MG63 (cell line): ENCODE data around the gene LPP. TPM values are rescaled to one million over a fixed set of nuclear protein-coding genes. Genes with fewer than 3 reads are reported as not detected.

Experiments used
- DNase-seq: peaks from one replicate; pipeline ENCODE4 v3.0.0-alpha.2; 2020
- H3K27me3 ChIP-seq: fragments of 250-450 bp; sonication (Bioruptor Pico); 2 replicates; pipeline ENCODE4 v1.5.1; 2020; ENCODE audit warnings: mild to moderate bottlenecking, moderate library complexity
- H3K36me3 ChIP-seq: fragments of 250-450 bp; sonication (Bioruptor Pico); 2 replicates; pipeline ENCODE4 v1.5.1; 2020; ENCODE audit warnings: mild to moderate bottlenecking, moderate library complexity
- H3K4me3 ChIP-seq: fragments of 250-450 bp; sonication (Bioruptor Pico); 2 replicates; pipeline ENCODE4 v1.5.1; 2020; ENCODE audit warnings: mild to moderate bottlenecking, moderate library complexity
- H3K9me3 ChIP-seq: fragments of 250-450 bp; sonication (Bioruptor Pico); 2 replicates; pipeline ENCODE4 v1.5.1; 2020; ENCODE audit warnings: mild to moderate bottlenecking, moderate library complexity
- total RNA-seq: library from RNA; depleted of rRNA; stranded (reverse); fragments of >200 nt; shearing (Covaris generic); gene quantifications from 2 replicates; pipeline ENCODE4 v1.2.3, GENCODE V29; 2014; ENCODE audit warnings: low replicate concordance; rRNA removed

LPP gene, protein sequence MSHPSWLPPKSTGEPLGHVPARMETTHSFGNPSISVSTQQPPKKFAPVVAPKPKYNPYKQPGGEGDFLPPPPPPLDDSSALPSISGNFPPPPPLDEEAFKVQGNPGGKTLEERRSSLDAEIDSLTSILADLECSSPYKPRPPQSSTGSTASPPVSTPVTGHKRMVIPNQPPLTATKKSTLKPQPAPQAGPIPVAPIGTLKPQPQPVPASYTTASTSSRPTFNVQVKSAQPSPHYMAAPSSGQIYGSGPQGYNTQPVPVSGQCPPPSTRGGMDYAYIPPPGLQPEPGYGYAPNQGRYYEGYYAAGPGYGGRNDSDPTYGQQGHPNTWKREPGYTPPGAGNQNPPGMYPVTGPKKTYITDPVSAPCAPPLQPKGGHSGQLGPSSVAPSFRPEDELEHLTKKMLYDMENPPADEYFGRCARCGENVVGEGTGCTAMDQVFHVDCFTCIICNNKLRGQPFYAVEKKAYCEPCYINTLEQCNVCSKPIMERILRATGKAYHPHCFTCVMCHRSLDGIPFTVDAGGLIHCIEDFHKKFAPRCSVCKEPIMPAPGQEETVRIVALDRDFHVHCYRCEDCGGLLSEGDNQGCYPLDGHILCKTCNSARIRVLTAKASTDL
- 7.9 and 14.2 TPM in 2 replicates for total RNA-seq

DNA sequence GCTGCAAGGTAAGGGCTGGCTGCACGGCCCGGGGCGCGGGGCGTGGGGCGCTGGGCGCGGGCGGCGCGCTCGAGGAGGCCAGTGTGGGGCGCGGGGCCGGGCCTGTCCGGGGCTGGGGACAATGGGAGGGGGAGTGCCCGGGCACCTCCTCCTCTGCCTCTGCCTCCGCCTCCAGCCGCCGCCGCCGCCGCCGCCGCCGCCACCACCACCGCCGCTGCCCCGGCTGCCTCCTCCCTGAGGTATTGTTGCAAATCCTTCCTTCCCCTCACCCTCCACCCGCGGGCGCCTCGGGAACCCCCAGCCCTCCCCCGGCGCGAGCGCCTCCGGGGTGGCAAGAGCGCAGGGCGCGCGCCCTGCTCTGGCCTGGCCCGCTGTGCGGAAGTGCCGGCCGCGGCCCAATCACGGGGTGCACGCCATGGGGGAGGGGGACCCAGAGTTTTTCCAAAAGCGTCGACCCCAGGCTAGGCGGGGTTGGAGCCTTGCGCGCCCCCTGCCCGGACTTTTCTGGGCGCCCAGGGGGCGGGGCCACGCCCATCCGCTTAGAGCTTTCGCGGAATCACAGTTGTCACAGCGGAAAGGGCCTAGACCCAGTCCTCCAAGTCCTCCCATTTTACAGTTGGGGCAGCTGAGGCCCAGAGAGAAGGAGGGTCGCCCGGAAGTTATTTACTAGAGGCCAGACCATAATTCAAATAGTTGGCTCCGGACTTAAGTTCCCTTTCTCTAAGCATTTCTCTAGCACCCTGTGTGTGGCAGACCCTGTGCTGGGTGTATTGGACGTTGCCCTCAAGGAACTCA is at the start of gene LPP:
TSS of gene LPP (plus strand) at position 144 of the 795 bp plus-strand sequence. CDS start 251,964 bp downstream, outside the sequence.
- Histone ChIP-seq H3K4me3 (peak within 1 kb of the TSS; percentile 65), H3K9me3 (no peaks in the 10 kb centered on the region), H3K27me3 (no peaks in the 10 kb centered on the region), H3K36me3 (no peaks in the 10 kb centered on the region; the same call in 1 of the 2 replicates)
- DNase-seq = peak; percentile 90

DNA sequence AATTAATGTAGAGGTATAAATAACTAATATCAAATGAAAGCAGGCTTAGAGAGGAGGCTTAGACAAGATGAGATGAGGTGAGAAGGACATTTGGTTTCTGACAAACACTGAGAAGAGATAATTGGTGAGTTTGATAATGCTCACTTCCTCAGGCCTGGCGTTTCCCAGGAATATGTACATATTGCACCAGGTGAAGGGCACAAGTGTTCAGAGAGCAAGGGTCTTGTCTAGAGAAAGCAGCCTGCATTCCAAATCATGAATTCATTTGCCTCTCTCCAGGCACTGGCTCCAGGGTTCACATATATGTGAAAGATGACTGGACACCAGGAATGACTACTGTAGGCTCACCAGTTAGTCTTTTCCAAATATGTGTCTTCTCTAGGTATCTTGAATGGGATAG is 48.0 kb upstream of the LPP start:
- Histone ChIP-seq H3K36me3 (no peaks in the 10 kb centered on the region), H3K4me3 (no peak overlapping the region), H3K9me3 (peaks cover 1% of the 10 kb centered on the region; the same call in 1 of the 2 replicates), H3K27me3 (no peaks in the 10 kb centered on the region)
- no peak for DNase-seq

DNA sequence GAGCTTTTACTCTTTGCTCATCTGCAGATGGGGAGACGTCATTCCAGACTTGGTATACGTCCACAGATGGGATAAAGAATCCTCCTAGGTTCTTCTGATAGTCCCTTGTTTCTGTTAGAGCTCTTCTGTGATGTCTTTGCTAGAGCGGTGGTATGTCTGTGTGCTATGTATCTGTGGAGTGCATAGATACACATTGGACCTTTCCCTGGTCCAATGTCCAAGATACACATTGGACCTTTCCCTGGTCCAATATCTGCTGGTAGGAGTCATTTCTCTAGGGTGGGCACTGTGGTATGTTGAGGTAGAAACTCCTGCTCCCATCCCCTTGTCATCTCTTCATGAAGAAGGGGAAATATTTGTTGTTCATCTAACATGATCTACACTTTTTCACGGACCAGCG is 47.5 kb upstream of the LPP start:
- H3K36me3 ChIP-seq = no peaks in the 10 kb centered on the region
- no peak overlapping the region for H3K4me3 ChIP-seq
- H3K9me3 ChIP-seq = no peaks in the 10 kb centered on the region
- DNase-seq = no peak
- H3K27me3 ChIP-seq = no peaks in the 10 kb centered on the region

DNA sequence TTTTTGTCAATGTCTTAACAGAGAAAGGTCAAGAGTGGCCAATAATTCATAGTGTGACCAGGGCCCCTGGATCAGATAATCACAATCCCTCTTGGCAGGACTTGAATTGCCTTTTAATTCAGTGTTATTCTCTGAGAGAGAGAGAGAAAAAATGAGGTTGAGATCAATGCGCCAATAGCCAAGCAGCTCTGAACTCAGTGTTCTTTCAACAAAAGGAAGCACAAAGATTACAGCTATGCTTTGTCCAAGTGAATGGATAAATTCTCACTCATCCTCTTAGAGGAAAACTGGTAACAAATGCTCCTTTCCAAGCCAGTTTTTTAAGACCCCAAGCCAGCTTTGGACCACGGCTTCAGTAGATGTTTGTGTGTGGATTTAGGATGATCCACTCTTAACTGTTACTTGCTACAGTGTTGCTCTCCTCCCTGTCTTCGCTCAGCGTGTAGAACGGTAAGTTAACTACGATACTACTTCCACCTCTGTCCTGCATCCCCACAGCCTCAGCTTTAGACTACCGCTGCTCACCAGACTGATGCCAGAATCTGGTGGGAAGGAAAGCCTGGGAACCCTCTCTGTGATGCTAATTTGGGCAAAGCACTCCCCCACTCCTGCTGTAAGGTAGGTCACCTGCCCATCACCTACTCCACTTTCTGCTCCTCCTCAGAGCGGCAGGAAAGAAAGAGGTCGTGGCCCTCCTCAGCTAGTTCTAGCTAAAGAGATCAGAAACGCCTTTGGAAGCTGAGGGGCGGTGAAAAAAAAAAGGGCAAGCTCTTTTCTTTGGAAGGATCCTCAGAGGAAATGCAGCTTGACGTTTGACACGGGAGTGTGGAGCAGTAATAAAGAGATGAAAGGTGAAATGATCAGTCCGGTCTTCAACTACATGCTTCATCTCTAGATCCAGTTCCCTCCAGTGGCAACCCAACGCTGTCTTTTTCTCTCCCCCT is 46.8 kb upstream of the LPP start:
- no peaks in the 10 kb centered on the region for H3K27me3 ChIP-seq
- no peaks in the 10 kb centered on the region for H3K9me3 ChIP-seq
- no peak for DNase-seq
- H3K36me3 ChIP-seq = no peaks in the 10 kb centered on the region
- no peak overlapping the region for H3K4me3 ChIP-seq

DNA sequence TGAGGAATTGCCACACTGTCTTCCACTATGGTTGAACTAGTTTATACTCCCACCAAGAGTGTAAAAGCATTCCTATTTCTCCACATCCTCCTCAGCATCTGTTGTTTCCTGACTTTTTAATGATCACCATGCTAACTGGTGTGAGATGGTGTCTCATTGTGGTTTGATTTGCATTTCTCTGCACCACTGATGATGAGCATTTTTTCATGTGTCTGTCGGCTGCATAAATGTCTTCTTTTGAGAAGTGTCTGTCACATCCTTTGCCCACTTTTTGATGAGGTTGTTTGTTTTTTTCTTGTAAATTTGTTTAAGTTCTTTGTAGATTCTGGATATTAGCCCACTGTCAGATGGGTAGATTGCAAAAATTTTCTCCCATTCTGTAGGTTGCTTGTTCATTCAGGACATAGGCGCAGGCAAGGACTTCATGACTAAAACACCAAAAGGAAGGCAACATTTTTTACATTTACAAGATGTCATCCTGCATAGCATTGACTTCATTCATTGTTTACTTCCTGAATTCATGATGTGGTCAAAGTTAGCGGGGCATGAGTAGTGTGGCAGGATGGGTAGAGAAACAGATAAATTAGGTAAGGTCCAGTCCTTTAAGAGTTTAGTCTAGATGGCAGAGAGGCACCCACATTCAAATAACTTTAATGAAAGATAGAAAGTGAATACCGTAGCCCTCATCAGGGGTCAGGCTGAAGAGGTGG is 45.1 kb upstream of the LPP start:
- DNase-seq = no peak

DNA sequence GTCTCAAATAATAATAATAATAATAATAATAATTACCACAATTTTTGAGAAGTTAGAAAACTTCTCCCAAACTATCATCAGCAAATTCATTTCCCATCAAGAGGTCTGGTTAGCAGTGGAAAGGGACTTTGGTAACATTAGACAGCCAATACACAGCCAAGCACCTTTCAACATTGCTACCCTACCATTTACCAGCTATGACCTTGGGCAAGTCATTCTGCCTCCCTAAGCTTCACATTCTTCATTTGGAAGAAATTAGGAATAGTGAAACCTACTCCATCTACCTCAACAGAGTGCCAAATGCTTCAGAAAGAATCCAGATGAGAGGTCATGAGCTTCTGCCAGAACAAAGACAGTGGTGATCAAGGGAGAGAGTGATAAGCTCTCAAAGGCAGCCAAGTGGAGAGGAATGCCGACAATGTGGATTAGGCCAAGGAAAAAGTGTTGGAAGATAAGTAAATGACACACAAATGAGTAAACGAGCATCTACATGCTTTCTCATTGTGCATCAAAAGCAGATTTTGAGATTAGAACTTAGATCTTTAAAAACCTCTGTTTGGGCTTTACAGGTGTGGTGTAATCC is 42.9 kb upstream of the LPP start:
- H3K27me3 ChIP-seq = no peaks in the 10 kb centered on the region
- no peaks in the 10 kb centered on the region for H3K36me3 ChIP-seq
- H3K9me3 ChIP-seq = no peaks in the 10 kb centered on the region
- no peak overlapping the region for H3K4me3 ChIP-seq
- DNase-seq = no peak

More for the DNA sequence above, 45.1 kb upstream of the LPP start:
- no peaks in the 10 kb centered on the region for H3K27me3 ChIP-seq
- no peaks in the 10 kb centered on the region for H3K9me3 ChIP-seq
- H3K36me3 ChIP-seq = no peaks in the 10 kb centered on the region
- H3K4me3 ChIP-seq = no peak overlapping the region

DNA sequence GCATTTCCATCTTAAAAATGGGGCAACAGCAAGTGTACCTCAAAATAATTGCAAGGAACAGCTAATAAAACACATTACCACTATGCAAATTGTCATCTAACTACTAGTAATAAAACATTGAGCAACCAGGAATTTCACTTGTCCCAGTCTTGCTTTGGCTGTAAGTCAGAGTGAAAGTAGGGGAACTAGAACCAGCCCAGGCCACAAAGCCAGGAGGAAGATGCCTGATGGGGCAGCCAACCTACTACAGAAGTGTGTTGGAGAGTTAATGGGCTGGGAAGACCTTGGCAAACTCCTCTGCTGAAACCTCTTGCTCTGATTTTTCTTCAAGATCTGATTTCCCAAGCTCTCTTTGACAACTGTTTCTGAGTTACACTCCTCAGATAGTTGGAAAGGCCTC is 40.2 kb upstream of the LPP start:
- no peak for DNase-seq
- H3K4me3 ChIP-seq = no peak overlapping the region
- H3K9me3 ChIP-seq = no peaks in the 10 kb centered on the region
- H3K36me3 ChIP-seq = no peaks in the 10 kb centered on the region
- no peaks in the 10 kb centered on the region for H3K27me3 ChIP-seq

DNA sequence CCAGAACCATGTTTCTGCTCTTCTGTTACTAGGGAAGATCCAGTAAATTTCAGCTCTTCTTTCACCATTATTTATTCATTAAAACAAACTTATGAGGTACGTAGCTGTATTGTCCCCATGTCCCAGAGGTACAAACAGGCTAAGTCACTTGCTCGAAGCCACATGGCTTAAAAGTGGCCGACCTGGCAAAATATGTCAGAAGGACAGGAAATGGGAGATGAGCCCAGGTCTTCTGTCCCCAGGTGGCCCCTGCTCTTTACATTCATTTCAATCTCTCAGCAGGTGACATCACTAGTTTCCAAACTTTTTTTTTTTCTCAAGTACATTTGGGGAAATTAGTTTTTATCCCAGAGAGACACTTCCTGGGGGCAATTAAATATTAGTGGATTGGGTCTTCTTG is 34.1 kb upstream of the LPP start:
- H3K4me3 ChIP-seq = no peak overlapping the region
- no peaks in the 10 kb centered on the region for H3K36me3 ChIP-seq
- no peaks in the 10 kb centered on the region for H3K27me3 ChIP-seq
- DNase-seq = no peak
- no peaks in the 10 kb centered on the region for H3K9me3 ChIP-seq

DNA sequence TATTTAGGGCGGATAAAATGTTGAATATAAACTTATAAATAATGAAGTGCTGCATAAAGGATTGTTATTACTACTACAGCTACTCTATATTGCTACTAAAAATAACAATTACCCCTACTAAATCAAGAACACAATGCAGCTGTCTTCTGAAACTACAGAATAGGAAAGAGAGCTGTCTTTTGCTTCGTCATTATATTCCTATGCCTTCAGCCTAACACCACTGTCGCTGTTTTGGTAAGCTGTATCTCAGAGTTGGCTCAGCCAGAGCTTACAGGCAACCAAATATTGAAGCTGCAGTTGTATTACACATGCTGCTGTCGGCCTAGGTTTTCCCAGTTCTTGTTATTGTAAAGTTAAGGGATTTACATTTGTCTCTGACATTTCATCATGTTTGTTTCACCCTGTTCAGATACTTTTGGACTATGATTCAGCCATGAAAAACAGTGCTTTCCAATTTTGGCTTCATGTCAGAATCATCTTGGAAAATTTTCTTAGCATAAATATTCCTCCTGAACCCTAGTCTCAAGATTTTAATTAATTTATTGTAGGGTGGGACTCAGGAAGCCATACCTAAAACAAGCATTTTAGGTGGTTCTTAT is 31.3 kb upstream of the LPP start:
- H3K9me3 ChIP-seq = no peaks in the 10 kb centered on the region
- no peak for DNase-seq
- H3K4me3 ChIP-seq = no peak overlapping the region
- H3K27me3 ChIP-seq = no peaks in the 10 kb centered on the region
- no peaks in the 10 kb centered on the region for H3K36me3 ChIP-seq

DNA sequence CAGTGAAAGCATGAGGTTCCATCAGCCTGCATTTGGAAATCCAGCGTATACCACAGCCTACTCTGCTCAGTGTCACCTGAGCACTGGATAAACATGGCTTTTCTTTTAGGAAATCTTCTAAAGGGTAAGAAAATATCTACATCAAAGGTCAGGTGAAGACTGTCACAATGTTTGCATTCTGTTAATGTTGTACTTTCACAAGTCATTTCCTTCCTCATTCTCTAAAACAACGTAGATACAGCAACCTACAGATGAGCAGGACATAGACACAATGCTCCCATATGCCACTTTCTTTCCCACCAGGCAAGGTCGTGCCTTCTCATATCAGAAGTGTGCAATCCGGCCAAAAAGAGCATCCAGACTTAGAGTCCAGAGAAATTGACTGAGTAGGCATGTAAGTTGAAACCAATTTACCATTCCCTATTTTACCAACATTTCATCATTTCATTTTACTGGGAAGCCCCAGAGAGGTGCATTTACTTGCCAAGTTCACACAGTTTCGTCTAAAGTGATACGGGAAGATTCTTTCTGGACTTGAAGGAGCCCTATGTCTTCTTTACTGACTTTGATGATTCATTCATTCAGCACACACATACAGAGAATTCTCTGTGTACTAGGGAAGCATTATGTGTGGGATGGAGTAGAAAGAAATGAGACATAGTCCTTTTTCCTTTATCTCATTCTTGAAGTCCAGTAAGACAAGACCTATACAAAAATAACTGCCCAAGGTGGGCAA is 30.6 kb upstream of the LPP start:
- Histone ChIP-seq H3K27me3 (no peaks in the 10 kb centered on the region), H3K4me3 (no peak overlapping the region), H3K9me3 (no peaks in the 10 kb centered on the region), H3K36me3 (no peaks in the 10 kb centered on the region)
- DNase-seq = no peak

DNA sequence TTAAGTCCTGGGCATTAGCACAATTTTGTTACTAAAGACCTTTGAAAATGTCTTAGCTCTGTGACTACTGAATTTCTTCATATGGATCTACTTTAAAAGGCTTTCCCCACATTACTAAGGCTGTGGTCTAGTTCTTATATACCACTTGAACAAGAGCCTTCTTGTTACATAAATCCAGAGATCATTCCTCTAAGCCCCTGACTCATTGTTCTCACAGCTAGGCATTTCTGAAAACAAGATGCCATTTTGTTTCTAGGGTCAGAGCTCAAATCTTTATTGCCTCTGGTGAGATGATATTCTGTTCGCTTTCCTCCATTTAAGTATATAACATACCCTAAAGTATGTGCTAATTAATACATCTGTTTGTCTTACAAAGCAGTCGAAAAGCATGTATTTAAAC is 29.8 kb upstream of the LPP start:
- H3K9me3 ChIP-seq = no peaks in the 10 kb centered on the region
- H3K4me3 ChIP-seq = no peak overlapping the region
- no peaks in the 10 kb centered on the region for H3K27me3 ChIP-seq
- H3K36me3 ChIP-seq = no peaks in the 10 kb centered on the region
- no peak for DNase-seq

DNA sequence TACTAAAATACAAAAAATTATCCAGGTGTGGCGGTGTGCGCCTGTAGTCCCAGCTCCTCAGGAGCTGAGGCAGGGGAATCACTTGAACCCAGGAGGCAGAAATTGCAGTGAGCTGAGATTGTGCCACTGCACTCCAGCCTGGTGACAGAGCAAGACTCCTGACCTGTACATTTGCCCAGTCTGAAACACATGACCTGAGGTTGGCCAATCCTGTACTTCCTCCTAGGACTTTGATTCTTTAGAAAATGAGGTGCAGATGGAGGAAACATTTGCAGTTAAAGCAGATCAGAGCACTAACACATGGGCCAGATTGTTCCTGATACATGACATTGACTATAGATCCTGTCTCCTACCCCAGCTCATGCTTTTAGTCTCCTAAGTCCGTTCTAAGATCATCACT is 28.9 kb upstream of the LPP start:
- Histone ChIP-seq H3K27me3 (no peaks in the 10 kb centered on the region), H3K36me3 (no peaks in the 10 kb centered on the region), H3K4me3 (no peak overlapping the region), H3K9me3 (no peaks in the 10 kb centered on the region)
- DNase-seq = no peak

DNA sequence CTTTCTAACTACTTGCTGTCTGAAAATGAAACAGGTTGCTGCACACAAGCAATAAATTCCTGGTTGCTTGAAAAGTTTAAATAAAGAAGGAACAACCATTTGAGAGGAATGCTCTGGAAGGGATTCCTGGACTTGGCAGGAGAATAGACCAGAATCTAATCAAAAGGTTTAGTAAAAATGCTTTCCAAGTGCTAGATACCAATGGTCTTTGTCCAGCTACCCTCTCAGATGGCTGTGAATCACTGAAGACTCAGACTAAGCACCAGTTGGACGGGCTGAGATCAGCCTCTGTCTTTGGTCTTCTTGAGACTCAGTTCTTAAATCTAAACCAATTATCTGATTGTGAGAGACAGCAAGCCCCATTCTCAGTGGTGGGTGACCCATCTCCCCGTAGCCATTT is 27.7 kb upstream of the LPP start:
- Histone ChIP-seq H3K9me3 (no peaks in the 10 kb centered on the region), H3K27me3 (no peaks in the 10 kb centered on the region), H3K4me3 (no peak overlapping the region), H3K36me3 (no peaks in the 10 kb centered on the region)
- DNase-seq = peak; percentile 73

DNA sequence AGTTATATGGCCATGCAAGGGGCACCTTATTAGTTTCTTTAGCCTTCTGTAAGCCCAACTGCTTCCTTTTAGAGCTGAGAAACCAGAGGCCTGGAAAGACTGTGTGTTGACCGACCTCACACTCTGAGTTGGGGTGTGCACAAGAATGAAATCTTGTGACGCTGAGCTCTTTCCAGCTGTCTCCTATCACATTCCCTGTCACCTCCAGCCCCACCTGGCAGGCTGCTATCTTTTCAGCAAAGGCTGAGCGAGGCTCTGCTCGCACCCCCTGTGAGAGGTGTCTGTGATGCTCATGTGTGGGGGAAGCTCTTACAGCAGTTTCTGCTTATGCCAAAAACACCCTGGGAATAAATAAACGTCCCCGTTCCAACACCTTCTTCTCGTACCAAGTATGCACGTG is 27.0 kb upstream of the LPP start:
- H3K4me3 ChIP-seq = no peak overlapping the region
- no peaks in the 10 kb centered on the region for H3K36me3 ChIP-seq
- DNase-seq = no peak
- no peaks in the 10 kb centered on the region for H3K27me3 ChIP-seq
- no peaks in the 10 kb centered on the region for H3K9me3 ChIP-seq

DNA sequence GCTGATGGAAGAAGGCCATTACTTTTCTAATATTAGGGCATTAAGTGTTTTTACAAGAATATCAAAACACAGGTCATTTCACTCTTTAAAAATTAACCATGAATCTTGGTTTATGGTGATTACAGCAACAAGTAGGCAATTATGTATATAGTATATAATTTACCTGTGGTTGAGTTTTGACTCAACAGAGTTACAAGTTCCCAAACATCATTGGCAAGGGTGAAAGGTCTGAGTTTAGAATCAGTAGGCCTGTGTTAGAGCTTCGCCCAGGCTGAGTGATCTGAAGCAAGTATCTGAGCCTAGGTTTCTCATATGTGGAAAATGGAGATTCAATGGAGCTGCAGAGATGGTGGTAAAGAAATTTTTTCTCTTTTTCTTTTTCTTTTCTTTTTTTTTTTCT is 25.1 kb upstream of the LPP start:
- DNase-seq = no peak
- no peaks in the 10 kb centered on the region for H3K36me3 ChIP-seq
- no peak overlapping the region for H3K4me3 ChIP-seq
- H3K9me3 ChIP-seq = no peaks in the 10 kb centered on the region
- no peaks in the 10 kb centered on the region for H3K27me3 ChIP-seq
